Measurements from ENCODE around the gene RCAN2.

The RCAN2 gene

GRCh38 chr6:46329568-46329967 is 161.7 kb downstream of the RCAN2 start:
- no peak for DNase-seq

GRCh38 chr6:46327779-46328178 is 163.5 kb downstream of the RCAN2 start:
- no peak for DNase-seq

GRCh38 chr6:46325561-46326530 is 165.4 kb downstream of the RCAN2 start:
- DNase-seq, result no peak

- no peak for DNase-seq
Measured at GRCh38 chr6:46324706-46325105, 166.5 kb downstream of the RCAN2 start.

- no peak for DNase-seq
Measured at GRCh38 chr6:46323966-46324622, 167.2 kb downstream of the RCAN2 start.

GRCh38 chr6:46323312-46323965 is 167.8 kb downstream of the RCAN2 start:
- no peak for DNase-seq

GRCh38 chr6:46320505-46320904 is 170.7 kb downstream of the RCAN2 start:
- DNase-seq, result no peak

- DNase-seq, result no peak
Measured at GRCh38 chr6:46315589-46315988, 175.7 kb downstream of the RCAN2 start.

GRCh38 chr6:46312654-46313053 is 178.6 kb downstream of the RCAN2 start:
- DNase-seq, result no peak

GRCh38 chr6:46310196-46310595 is 181.1 kb downstream of the RCAN2 start:
- no peak for DNase-seq

GRCh38 chr6:46306431-46306830 is 184.8 kb downstream of the RCAN2 start:
- DNase-seq, result no peak

GRCh38 chr6:46305833-46306232 is 185.4 kb downstream of the RCAN2 start:
- DNase-seq, result no peak

GRCh38 chr6:46305236-46305635 is 186.0 kb downstream of the RCAN2 start:
- DNase-seq, result no peak

- DNase-seq, result no peak
Measured at GRCh38 chr6:46302816-46303215, 188.4 kb downstream of the RCAN2 start.

- no peak for DNase-seq
Measured at GRCh38 chr6:46302176-46302575, 189.1 kb downstream of the RCAN2 start.

- no peak for DNase-seq
Measured at GRCh38 chr6:46299253-46299652, 192.0 kb downstream of the RCAN2 start.

GRCh38 chr6:46296586-46296985 is 194.7 kb downstream of the RCAN2 start:
- no peak for DNase-seq

GRCh38 chr6:46293641-46294316 is 197.5 kb downstream of the RCAN2 start:
- DNase-seq, result no peak

- no peak for DNase-seq
Measured at GRCh38 chr6:46291880-46292279, 199.4 kb downstream of the RCAN2 start.

GRCh38 chr6:46291275-46291633 is 200.0 kb downstream of the RCAN2 start:
- no peak for DNase-seq

GRCh38 chr6:46290421-46291274 is 200.6 kb downstream of the RCAN2 start:
- DNase-seq, result no peak

GRCh38 chr6:46289898-46290297 is 201.4 kb downstream of the RCAN2 start:
- no peak for DNase-seq
